Activated CD4-positive, CD25-positive, alpha-beta regulatory T cell (primary cell): ENCODE results near the gene DDIT3.

Experiments used
- DNase-seq, 4 experiments: peaks; one replicate each; lab custom pipeline; 2025; lab: John Stamatoyannopoulos, UW

Gene DDIT3

GRCh38 chr12:57547288-57548012, 27.1 kb upstream of the DDIT3 start:
- no peak for DNase-seq

- DNase-seq = peak; percentile 78 to 86 (median 80)
These were observed 26.3 kb upstream of the DDIT3 start, which contains the start of gene DCTN2 for GRCh38 chr12:57546438-57547287. Gene DCTN2, minus strand, starts transcription at chr12:57547192. Its CDS starts 129 bp downstream, at chr12:57547063.

- no peak for DNase-seq
These were observed 25.6 kb upstream of the DDIT3 start for GRCh38 chr12:57545809-57546437.

GRCh38 chr12:57543581-57543980, 23.3 kb upstream of the DDIT3 start:
- DNase-seq = no peak

GRCh38 chr12:57541717-57542116, 21.4 kb upstream of the DDIT3 start:
- no peak for DNase-seq

GRCh38 chr12:57541001-57541400, 20.7 kb upstream of the DDIT3 start:
- DNase-seq = no peak

GRCh38 chr12:57539134-57539768, 18.9 kb upstream of the DDIT3 start:
- DNase-seq = no peak

- DNase-seq = no peak
These were observed 16.3 kb upstream of the DDIT3 start for GRCh38 chr12:57536597-57536942.

- DNase-seq = no peak
These were observed 15.7 kb upstream of the DDIT3 start for GRCh38 chr12:57535764-57536596.

GRCh38 chr12:57534991-57535543, 14.8 kb upstream of the DDIT3 start:
- DNase-seq = no peak

- DNase-seq = no peak
These were observed 13.9 kb upstream of the DDIT3 start for GRCh38 chr12:57534250-57534649.

- DNase-seq = no peak
These were observed 12.8 kb upstream of the DDIT3 start for GRCh38 chr12:57533108-57533507.

- no peak for DNase-seq
These were observed 11.5 kb upstream of the DDIT3 start for GRCh38 chr12:57531836-57532235.

GRCh38 chr12:57530396-57531142, 10.3 kb upstream of the DDIT3 start:
- no peak for DNase-seq

- no peak for DNase-seq
These were observed 9.5 kb upstream of the DDIT3 start for GRCh38 chr12:57529831-57530230.

GRCh38 chr12:57528831-57529555, 8.7 kb upstream of the DDIT3 start:
- DNase-seq = no peak

GRCh38 chr12:57528176-57528575, 7.9 kb upstream of the DDIT3 start:
- DNase-seq = no peak

GRCh38 chr12:57527184-57527583, 6.9 kb upstream of the DDIT3 start:
- DNase-seq = no peak

- no peak for DNase-seq
These were observed 6.3 kb upstream of the DDIT3 start for GRCh38 chr12:57526477-57527126.
